ENCODE results near the gene NOTCH2. TPM values are rescaled to one million over a fixed set of nuclear protein-coding genes. Genes with fewer than 3 reads are reported as not detected.

The NOTCH2 gene
- total and polyA plus RNA-seq, 2 experiments from 2014 or later = 8.5 to 56.6 TPM

GRCh38 chr1:119924948-119925898 lies 144.2 kb downstream of the NOTCH2 start (continued):
- TF ChIP-seq REST (IDR thresholded peaks at IDR 0.05; ENCODE audit: unreplicated experiment) = no peak

- Mint-ChIP-seq H3K9me3 (no peaks in the 10 kb centered on the region; the same call in 2 of the 3 replicates), H3K36me3 (ENCODE audit: low read depth) (peaks cover 34% of the 10 kb centered on the region), H3K4me1 (peaks cover 2% of the 10 kb centered on the region; the same call in 1 of the 3 replicates), H3K4me3 (no peak overlapping the region), H3K27me3 (ENCODE audit: insufficient read depth, low read depth, poor library complexity) (no peaks in the 10 kb centered on the region), H3K27ac (no peak overlapping the region)
- H3K9me2 ChIP-seq (ENCODE audit: insufficient read depth) = no peaks in the 10 kb centered on the region
- H2AFZ ChIP-seq = no peak overlapping the region
- H3K27me3 ChIP-seq (ENCODE audit: insufficient read depth) = no peaks in the 10 kb centered on the region
- no peaks in the 10 kb centered on the region for H3K4me1 ChIP-seq (ENCODE audit: insufficient read depth)
- peaks cover 8% of the 10 kb centered on the region; the same call in 1 of the 2 replicates for H4K20me1 ChIP-seq (replicated peaks; ENCODE audit: insufficient read depth)
- ATAC-seq (no peak), DNase-seq (ENCODE audit: low spot score) (no peak)
- no peak overlapping the region for H3K4me2 ChIP-seq
- H3K79me2 ChIP-seq (replicated peaks; ENCODE audit: insufficient read depth) = no peaks in the 10 kb centered on the region
- no peak overlapping the region for H3K27ac ChIP-seq (ENCODE audit: low read depth)
- no peaks in the 10 kb centered on the region for H3F3A ChIP-seq (replicated peaks; ENCODE audit: low read depth)
- peaks cover 18% of the 10 kb centered on the region for H3K36me3 ChIP-seq (ENCODE audit: insufficient read depth)
- H3K4me3 ChIP-seq = no peak overlapping the region
- TF ChIP-seq ZNF462 (CRISPR knock-in tag; IDR thresholded peaks at IDR 0.05) (no peak), ETS1 (IDR thresholded peaks at IDR 0.05) (no peak), POLR2AphosphoS5 (IDR thresholded peaks at IDR 0.05; ENCODE audit: low read depth) (no peak), JUNB (IDR thresholded peaks at IDR 0.05; ENCODE audit: unreplicated experiment) (no peak), NANOG (IDR thresholded peaks at IDR 0.05; ENCODE audit: borderline replicate concordance) (no peak), ZNF114 (CRISPR knock-in tag; IDR thresholded peaks at IDR 0.05) (no peak), EZH2 (IDR thresholded peaks at IDR 0.05; ENCODE audit: low read depth, unreplicated experiment) (no peak), ZNF331 (CRISPR knock-in tag; IDR thresholded peaks at IDR 0.05; ENCODE audit: low read depth) (no peak), CREB1 (CRISPR knock-in tag; IDR thresholded peaks at IDR 0.05; ENCODE audit: low read depth) (no peak), STAT1 (IDR thresholded peaks at IDR 0.05; ENCODE audit: unreplicated experiment) (no peak)
These were observed 149.1 kb downstream of the NOTCH2 start for GRCh38 chr1:119920104-119920968.

Data from GM23338 (cell line).